ENCODE measurements around the gene FRK. TPM values are rescaled to one million over a fixed set of nuclear protein-coding genes. Genes with fewer than 3 reads are reported as not detected.
A peak's percentile ranks its signal among the peaks of the same experiment; 100 is the strongest.

The FRK gene
- total RNA-seq, 3 donors from 2014 or later, result 8.0 to 25.8 (median 23.2) TPM

DNA sequence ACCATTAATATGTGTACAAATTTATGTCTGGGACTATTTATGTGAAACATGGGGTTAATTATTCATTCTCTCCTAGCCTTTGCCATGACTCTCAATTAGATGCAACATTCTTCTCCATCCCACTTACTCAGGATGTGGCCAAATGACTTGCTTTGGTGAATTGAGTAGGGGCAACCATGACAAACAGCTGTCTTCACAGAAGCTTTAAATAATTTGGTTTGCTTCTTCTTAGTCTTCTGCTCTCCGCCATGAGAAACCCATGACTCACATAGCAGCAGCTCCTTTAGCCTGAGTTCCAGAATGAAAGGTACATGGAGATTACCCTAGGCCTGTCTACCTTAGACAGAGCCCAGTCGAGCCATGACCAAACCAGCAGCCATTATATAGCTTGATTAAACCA lies 74.7 kb downstream of the FRK start:
- no peak overlapping the region for H3K4me3 ChIP-seq
- TF ChIP-seq, protein P1, sequence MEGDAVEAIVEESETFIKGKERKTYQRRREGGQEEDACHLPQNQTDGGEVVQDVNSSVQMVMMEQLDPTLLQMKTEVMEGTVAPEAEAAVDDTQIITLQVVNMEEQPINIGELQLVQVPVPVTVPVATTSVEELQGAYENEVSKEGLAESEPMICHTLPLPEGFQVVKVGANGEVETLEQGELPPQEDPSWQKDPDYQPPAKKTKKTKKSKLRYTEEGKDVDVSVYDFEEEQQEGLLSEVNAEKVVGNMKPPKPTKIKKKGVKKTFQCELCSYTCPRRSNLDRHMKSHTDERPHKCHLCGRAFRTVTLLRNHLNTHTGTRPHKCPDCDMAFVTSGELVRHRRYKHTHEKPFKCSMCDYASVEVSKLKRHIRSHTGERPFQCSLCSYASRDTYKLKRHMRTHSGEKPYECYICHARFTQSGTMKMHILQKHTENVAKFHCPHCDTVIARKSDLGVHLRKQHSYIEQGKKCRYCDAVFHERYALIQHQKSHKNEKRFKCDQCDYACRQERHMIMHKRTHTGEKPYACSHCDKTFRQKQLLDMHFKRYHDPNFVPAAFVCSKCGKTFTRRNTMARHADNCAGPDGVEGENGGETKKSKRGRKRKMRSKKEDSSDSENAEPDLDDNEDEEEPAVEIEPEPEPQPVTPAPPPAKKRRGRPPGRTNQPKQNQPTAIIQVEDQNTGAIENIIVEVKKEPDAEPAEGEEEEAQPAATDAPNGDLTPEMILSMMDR (IDR thresholded peaks at IDR 0.05), result no peak
- ATAC-seq (no peak), DNase-seq (no peak)
- no peaks in the 10 kb centered on the region for H3K4me1 ChIP-seq (ENCODE audit: low read depth)
- peaks cover 4% of the 10 kb centered on the region for H3K9me3 ChIP-seq
- intact Hi-C loops (cut with DNase I, micrococcal nuclease), result no loop called here
- no peaks in the 10 kb centered on the region for H3K36me3 ChIP-seq (ENCODE audit: low read depth)

DNA sequence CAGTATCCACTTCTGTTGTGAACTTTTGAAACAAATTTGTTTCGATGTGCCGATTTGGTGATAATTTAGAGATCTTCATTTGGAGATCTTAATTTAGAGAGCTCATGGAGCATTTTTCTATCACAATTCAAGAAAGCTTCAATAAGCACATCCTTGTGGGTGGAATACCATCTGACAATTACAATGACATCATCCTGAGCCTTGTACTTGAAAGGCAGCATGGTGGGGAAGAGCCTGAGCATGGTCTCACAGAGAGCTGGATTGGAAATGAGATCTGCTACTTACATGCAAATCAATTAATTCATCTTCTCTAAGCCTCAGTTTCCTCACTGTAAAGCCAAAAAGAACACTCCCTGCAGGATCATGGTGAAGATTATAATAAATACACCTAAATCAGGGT lies 75.9 kb downstream of the FRK start:
- DNase-seq, result no peak
- no peak for ATAC-seq
- Histone ChIP-seq H3K36me3 (ENCODE audit: low read depth) (no peaks in the 10 kb centered on the region), H3K4me1 (ENCODE audit: low read depth) (no peaks in the 10 kb centered on the region), H3K9me3 (no peaks in the 10 kb centered on the region), H3K4me3 (no peak overlapping the region)
- intact Hi-C loops (cut with DNase I, micrococcal nuclease), result no loop called here
- TF ChIP-seq, protein P1 (IDR thresholded peaks at IDR 0.05), result no peak

DNA sequence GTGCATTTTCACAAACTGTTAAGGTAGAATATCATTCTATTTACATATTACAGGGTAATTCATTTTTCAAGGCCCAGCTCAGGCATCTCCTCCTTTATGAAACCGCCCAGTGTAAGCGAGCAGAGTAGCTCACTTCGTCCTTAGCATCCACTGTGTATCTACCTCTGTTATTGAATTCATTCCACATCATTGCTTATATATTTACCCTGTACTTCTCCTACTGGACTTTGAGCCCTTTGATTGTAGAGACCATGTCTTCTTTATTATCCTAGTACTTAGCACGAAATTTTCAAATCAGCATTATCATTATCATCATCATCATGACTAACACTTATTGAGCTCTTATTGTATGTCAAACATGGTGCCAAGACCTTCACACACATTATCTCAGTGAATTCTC lies 76.7 kb downstream of the FRK start:
- Histone ChIP-seq H3K4me3 (no peak overlapping the region), H3K9me3 (no peaks in the 10 kb centered on the region), H3K4me1 (ENCODE audit: low read depth) (no peaks in the 10 kb centered on the region), H3K36me3 (ENCODE audit: low read depth) (no peaks in the 10 kb centered on the region)
- intact Hi-C loops (cut with DNase I, micrococcal nuclease), result no loop called here
- TF ChIP-seq, protein P1 (IDR thresholded peaks at IDR 0.05), result no peak
- DNase-seq (no peak), ATAC-seq (peak; percentile 51)

DNA sequence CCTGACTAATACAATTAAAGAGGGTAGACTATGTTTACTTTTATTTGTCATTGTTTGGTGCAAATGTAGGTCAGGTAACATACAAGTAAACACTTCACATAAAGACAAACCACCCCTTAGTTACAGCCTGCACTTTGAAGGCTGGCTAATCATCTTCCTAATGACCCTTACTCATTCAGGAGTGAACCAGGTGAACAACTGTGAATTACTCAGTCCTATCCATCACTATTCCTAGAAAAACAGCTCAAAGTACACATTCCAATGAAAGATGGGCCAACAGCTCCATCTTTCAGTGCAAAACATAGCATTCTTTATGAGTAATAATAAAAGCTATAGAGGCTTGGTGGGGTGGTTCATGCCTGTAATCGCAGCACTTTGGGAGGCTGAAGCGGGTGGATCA lies 78.2 kb downstream of the FRK start:
- H3K4me3 ChIP-seq, result no peak overlapping the region
- peaks cover 2% of the 10 kb centered on the region for H3K4me1 ChIP-seq (ENCODE audit: low read depth)
- DNase-seq, result no peak
- intact Hi-C loops (cut with DNase I, micrococcal nuclease), result no loop called here
- TF ChIP-seq, protein P1 (IDR thresholded peaks at IDR 0.05), result no peak
- H3K9me3 ChIP-seq, result no peaks in the 10 kb centered on the region
- no peaks in the 10 kb centered on the region for H3K36me3 ChIP-seq (ENCODE audit: low read depth)
- ATAC-seq, result no peak

DNA sequence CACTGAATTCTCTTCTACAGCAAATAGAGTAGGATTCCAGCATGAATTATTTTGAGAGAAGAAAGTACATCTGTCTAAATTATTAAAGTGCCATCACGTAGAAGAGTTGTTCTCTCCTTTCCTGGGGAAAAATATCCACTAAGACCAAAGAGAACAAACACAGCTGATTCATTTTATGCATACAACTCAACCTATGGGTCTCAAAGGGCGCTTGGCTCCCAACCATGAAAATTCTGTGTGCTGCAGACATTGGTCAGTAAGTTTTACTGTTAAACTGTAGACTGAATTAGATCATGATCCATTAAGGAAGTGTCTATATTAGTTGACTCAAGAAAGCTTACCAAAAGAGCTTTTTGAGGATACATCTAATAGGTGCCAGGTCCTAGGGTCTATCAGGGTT lies 83.5 kb downstream of the FRK start:
- H3K36me3 ChIP-seq (ENCODE audit: low read depth), result no peaks in the 10 kb centered on the region
- TF ChIP-seq, protein P1 (IDR thresholded peaks at IDR 0.05), result no peak
- no peaks in the 10 kb centered on the region for H3K9me3 ChIP-seq
- intact Hi-C loops (cut with DNase I, micrococcal nuclease), result no loop called here
- peak in 2 of 3 donors; percentile 33 to 61 for DNase-seq
- ATAC-seq, result peak; percentile 87
- H3K4me1 ChIP-seq (ENCODE audit: low read depth), result peaks cover 3% of the 10 kb centered on the region
- no peak overlapping the region for H3K4me3 ChIP-seq

DNA sequence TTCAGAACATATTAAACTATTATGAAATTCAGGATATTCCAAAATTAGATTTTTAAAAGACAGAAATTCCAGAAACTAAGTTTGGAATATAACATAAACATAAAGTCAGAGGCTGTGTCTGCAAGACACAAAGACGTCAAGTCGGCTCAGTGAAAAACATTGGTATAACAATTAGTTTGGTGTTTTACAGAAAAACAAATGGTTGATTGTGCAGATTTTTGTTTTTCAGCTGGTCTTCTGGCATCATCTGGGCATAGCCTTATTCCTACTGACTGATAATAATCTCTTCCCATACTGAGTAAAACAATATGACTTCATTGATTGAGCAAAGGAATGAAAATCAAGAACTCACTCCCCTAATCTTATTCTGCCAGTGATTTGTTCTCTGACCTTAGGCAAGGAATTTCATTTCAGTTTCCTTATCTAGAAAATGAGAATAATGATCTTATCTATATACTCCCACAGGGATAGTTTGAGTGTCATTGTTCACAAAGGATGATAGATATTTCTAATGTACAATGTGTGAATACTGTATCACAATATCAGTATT lies 84.3 kb downstream of the FRK start:
- intact Hi-C loops (cut with DNase I, micrococcal nuclease), result no loop called here
- H3K9me3 ChIP-seq, result no peaks in the 10 kb centered on the region
- ATAC-seq, result no peak
- TF ChIP-seq, protein P1 (IDR thresholded peaks at IDR 0.05), result no peak
- H3K4me3 ChIP-seq, result no peak overlapping the region
- H3K36me3 ChIP-seq (ENCODE audit: low read depth), result no peaks in the 10 kb centered on the region
- DNase-seq, result no peak
- peaks cover 3% of the 10 kb centered on the region for H3K4me1 ChIP-seq (ENCODE audit: low read depth)
